Ishikawa (cell line): Measurements from ENCODE around the gene FGF14.

ENCODE experiments used
- CEBPB ChIP-seq: IDR thresholded peaks from 2 replicates; pipeline ENCODE4 v1.6.1; 2012
- CREB1 ChIP-seq: IDR thresholded peaks from 2 replicates; pipeline ENCODE4 v1.6.1; 2012; ENCODE audit warnings: low read depth
- EGR1 ChIP-seq: IDR thresholded peaks from 2 replicates; pipeline ENCODE4 v1.6.1; 2012
- EP300 ChIP-seq: IDR thresholded peaks from 2 replicates; pipeline ENCODE4 v1.6.1; 2012; ENCODE audit warnings: borderline replicate concordance
- FOXM1 ChIP-seq: IDR thresholded peaks from 2 replicates; pipeline ENCODE4 v1.6.1; 2012; ENCODE audit warnings: low read depth, borderline replicate concordance
- MAX ChIP-seq: IDR thresholded peaks from 2 replicates; pipeline ENCODE4 v1.6.1; 2012
- NFIC ChIP-seq: IDR thresholded peaks from 2 replicates; pipeline ENCODE4 v1.6.1; 2012
- RAD21 ChIP-seq: IDR thresholded peaks from 2 replicates; pipeline ENCODE4 v1.6.1; 2012; ENCODE audit warnings: low read depth
- REST ChIP-seq: IDR thresholded peaks from 2 replicates; pipeline ENCODE4 v1.6.1; 2012; ENCODE audit warnings: low read depth, mild to moderate bottlenecking
- TAF1 ChIP-seq: IDR thresholded peaks from 2 replicates; pipeline ENCODE4 v1.6.1; 2012; ENCODE audit warnings: low read depth, mild to moderate bottlenecking
- TCF12 ChIP-seq: IDR thresholded peaks from 2 replicates; pipeline ENCODE4 v1.6.1; 2012; ENCODE audit warnings: low read depth
- TEAD4 ChIP-seq: IDR thresholded peaks from 2 replicates; pipeline ENCODE4 v1.6.1; 2012
- USF1 ChIP-seq: IDR thresholded peaks from 2 replicates; pipeline ENCODE4 v1.6.1; 2012
- YY1 ChIP-seq: IDR thresholded peaks from 2 replicates; pipeline ENCODE4 v1.6.1; 2012; ENCODE audit warnings: low read depth
- ZBTB7A ChIP-seq: IDR thresholded peaks from 2 replicates; pipeline ENCODE4 v1.6.1; 2012; ENCODE audit warnings: low read depth

The FGF14 gene

GRCh38 chr13:101711307-101712025, 690.4 kb downstream of the FGF14 start:
- TF ChIP-seq TCF12: no peak
- no peak for TF ChIP-seq ZBTB7A
- no peak for TF ChIP-seq TAF1
- TF ChIP-seq FOXM1: no peak
- no peak for TF ChIP-seq USF1
- no peak for TF ChIP-seq TEAD4
- no peak for TF ChIP-seq EGR1

GRCh38 chr13:101709952-101710351, 691.9 kb downstream of the FGF14 start:
- TF ChIP-seq REST (no peak), YY1 (no peak), CREB1 (no peak), TCF12 (no peak), MAX (no peak)

- TF ChIP-seq RAD21: no peak
- no peak for TF ChIP-seq REST
- TF ChIP-seq TAF1: no peak
- TF ChIP-seq MAX: no peak
- no peak for TF ChIP-seq EGR1
- no peak for TF ChIP-seq CREB1
- TF ChIP-seq NFIC: no peak
- TF ChIP-seq CEBPB: no peak
- TF ChIP-seq FOXM1: no peak
- no peak for TF ChIP-seq TCF12
- TF ChIP-seq USF1: no peak
- no peak for TF ChIP-seq TEAD4
- TF ChIP-seq YY1: no peak
- TF ChIP-seq ZBTB7A: no peak
- TF ChIP-seq EP300: no peak
Measured at GRCh38 chr13:101708115-101708514, 693.7 kb downstream of the FGF14 start.

- TF ChIP-seq NFIC (no peak), CREB1 (no peak), CEBPB (no peak), EGR1 (no peak), USF1 (no peak), RAD21 (no peak), MAX (no peak), TAF1 (no peak), EP300 (no peak), YY1 (no peak), FOXM1 (no peak), REST (no peak), TEAD4 (no peak), TCF12 (no peak)
Measured at GRCh38 chr13:101707659-101708058, 694.2 kb downstream of the FGF14 start.

GRCh38 chr13:101706651-101707050, 695.2 kb downstream of the FGF14 start:
- no peak for TF ChIP-seq EGR1
- TF ChIP-seq FOXM1: no peak
